C4-2B (cell line): ENCODE measurements around the gene PRKCI.

Source experiments
- CTCF ChIP-seq: fragments of 450-650 bp; conservative IDR thresholded peaks from 2 replicates; pipeline ENCODE4 v1.5.1; 2017; ENCODE audit warnings: mild to moderate bottlenecking
- ZFX ChIP-seq: fragments of 450-650 bp; IDR thresholded peaks from 2 replicates; pipeline ENCODE4 v1.6.1; 2017

- TF ChIP-seq CTCF: no peak
- TF ChIP-seq ZFX: no peak
These were observed 11.3 kb downstream of the PRKCI start for GRCh38 chr3:170233530-170233929.
